ENCODE measurements around the gene GARIN5A. TPM values are rescaled to one million over a fixed set of nuclear protein-coding genes. Genes with fewer than 3 reads are reported as not detected.

GARIN5A gene
- total RNA-seq, 1 donor from 2014 or later: not detected

DNA sequence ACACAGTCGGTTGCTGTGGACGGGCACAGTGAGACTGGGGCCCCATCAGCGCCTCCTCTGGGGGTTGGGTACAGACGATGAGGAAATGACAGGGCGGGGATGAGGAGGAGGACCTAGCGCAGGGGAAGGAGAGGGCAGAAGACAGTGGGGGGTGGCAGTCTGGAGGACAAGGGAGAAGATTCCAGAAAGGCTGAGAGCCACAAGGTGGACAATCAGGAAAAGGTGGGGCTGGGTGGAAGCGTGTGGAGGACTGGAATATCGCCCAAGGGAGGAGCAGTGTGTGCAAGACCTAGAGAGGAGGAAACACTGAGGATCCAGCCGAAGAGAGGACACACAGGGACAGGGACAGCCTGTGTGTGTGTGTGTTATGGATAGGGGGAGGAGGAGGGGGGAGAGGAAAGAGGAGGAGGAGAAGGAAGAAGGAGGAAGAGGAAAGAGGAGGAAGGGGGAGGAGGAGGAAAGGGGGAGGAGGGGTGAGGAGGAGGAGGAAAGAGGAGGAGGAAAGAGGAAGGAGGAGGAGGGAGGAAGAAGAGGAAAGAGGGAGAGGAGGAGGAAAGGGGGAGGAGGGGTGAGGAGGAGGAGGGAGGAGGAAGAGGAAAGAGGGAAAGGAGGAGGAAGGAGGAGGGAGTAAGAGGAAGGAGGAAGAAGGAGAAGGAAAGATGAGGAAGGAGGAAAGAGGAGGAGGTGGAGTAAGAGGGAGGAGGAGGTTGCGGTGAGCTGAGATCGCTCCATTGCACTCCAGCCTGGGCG lies 15.8 kb upstream of the GARIN5A start:
- no peak overlapping the region for H3K4me3 ChIP-seq
- H3K9me3 ChIP-seq: no peaks in the 10 kb centered on the region
- H3K27ac ChIP-seq: no peak overlapping the region
- TF ChIP-seq POLR2AphosphoS5 (IDR thresholded peaks at IDR 0.05; ENCODE audit: insufficient read depth in 1 of 2, low read depth in 1 of 2): no peak
- TF ChIP-seq POLR2A (IDR thresholded peaks at IDR 0.05): no peak
- TF ChIP-seq, protein P1, sequence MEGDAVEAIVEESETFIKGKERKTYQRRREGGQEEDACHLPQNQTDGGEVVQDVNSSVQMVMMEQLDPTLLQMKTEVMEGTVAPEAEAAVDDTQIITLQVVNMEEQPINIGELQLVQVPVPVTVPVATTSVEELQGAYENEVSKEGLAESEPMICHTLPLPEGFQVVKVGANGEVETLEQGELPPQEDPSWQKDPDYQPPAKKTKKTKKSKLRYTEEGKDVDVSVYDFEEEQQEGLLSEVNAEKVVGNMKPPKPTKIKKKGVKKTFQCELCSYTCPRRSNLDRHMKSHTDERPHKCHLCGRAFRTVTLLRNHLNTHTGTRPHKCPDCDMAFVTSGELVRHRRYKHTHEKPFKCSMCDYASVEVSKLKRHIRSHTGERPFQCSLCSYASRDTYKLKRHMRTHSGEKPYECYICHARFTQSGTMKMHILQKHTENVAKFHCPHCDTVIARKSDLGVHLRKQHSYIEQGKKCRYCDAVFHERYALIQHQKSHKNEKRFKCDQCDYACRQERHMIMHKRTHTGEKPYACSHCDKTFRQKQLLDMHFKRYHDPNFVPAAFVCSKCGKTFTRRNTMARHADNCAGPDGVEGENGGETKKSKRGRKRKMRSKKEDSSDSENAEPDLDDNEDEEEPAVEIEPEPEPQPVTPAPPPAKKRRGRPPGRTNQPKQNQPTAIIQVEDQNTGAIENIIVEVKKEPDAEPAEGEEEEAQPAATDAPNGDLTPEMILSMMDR (IDR thresholded peaks at IDR 0.05): no peak
- no peaks in the 10 kb centered on the region for H3K4me1 ChIP-seq
- intact Hi-C loops (cut with DNase I): no loop called here
- DNase-seq (ENCODE audit: extremely low spot score in 2 of 2): no peak
- no peaks in the 10 kb centered on the region for H3K36me3 ChIP-seq
- H3K27me3 ChIP-seq: no peaks in the 10 kb centered on the region

DNA sequence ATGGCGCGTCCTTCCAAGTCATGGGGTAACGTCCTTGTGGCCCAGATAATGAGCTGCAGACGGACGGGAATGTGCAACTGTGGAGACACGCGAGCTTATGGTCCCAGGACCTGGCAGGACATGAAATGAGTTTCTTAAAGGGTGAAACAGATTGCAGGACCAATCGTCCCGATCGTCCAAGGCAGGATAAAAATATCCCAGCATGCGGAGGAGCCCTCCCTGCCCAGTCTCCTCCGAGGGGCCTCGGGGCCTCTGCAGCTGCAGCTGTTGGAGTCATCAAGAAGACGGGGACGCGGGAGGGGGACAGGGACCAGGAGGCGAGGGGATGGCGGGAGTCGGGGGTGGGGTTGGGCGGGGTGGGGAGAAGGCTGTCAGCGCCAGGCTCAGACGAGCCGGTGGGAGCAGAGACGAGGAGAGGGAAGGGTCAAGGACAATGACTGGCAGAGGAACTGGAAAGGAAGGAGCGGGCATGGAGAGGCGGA lies 14.4 kb upstream of the GARIN5A start:
- no peak overlapping the region for H3K4me3 ChIP-seq
- no peaks in the 10 kb centered on the region for H3K4me1 ChIP-seq
- H3K27me3 ChIP-seq: no peaks in the 10 kb centered on the region
- no peaks in the 10 kb centered on the region for H3K36me3 ChIP-seq
- H3K27ac ChIP-seq: no peak overlapping the region
- TF ChIP-seq, protein P1 (IDR thresholded peaks at IDR 0.05): no peak
- no peak for TF ChIP-seq POLR2AphosphoS5 (IDR thresholded peaks at IDR 0.05; ENCODE audit: insufficient read depth in 1 of 2, low read depth in 1 of 2)
- no peak for TF ChIP-seq POLR2A (IDR thresholded peaks at IDR 0.05)
- intact Hi-C loops (cut with DNase I): no loop called here
- no peaks in the 10 kb centered on the region for H3K9me3 ChIP-seq
- no peak for DNase-seq (ENCODE audit: extremely low spot score in 2 of 2)

DNA sequence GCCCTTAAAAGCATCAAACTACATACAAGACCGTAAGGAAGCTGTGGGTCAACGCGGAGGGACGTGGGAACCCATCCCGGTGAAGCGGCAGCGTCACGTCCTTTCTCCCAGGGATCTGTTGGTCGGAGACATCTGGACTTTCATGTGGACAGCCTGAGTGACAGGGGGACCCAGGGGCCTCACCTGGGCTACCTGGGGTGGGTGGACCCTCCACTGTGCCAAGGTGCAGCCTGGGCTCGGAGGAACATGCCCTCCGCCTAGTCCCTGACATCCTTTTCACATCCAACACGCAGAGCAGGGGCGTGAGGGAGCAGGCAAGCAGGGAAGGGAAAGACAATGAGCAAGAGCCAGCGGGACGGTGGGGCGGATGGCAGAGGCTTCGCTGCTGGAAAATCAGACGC lies 13.8 kb upstream of the GARIN5A start:
- H3K4me3 ChIP-seq: no peak overlapping the region
- intact Hi-C loops (cut with DNase I): no loop called here
- no peaks in the 10 kb centered on the region for H3K36me3 ChIP-seq
- no peaks in the 10 kb centered on the region for H3K9me3 ChIP-seq
- no peak overlapping the region for H3K27ac ChIP-seq
- no peak for DNase-seq (ENCODE audit: extremely low spot score in 2 of 2)
- TF ChIP-seq, protein P1 (IDR thresholded peaks at IDR 0.05): no peak
- H3K4me1 ChIP-seq: no peaks in the 10 kb centered on the region
- no peaks in the 10 kb centered on the region for H3K27me3 ChIP-seq

DNA sequence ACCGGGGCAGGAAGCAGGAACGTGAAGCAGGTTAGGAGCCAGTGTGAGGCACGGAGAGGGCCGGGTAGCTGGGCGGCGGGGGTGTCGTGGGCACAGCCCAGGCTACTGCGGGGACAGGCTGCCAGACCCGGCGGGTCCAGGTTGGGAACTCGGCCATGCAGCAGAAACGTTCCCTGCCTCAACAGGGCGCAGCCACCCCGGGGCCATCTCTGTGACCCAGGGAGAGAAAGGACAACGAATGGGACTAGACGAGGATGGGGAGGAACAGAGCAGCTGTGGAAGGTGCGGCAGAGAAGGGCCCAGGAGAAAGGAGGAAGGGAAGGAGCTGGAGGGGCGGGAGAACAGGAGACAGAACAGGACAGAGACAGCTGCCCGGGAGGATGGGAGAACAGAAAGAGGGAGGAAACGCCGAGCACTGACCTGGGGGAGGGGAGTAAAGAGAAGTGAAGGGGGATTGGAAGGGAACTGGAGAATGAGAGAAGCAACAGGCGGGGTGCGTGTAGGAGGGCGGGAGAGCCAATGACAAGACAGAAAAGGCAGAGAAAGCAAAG lies 12.9 kb upstream of the GARIN5A start:
- DNase-seq (ENCODE audit: extremely low spot score in 2 of 2): no peak
- no peaks in the 10 kb centered on the region for H3K36me3 ChIP-seq
- no peak overlapping the region for H3K27ac ChIP-seq
- no peaks in the 10 kb centered on the region for H3K27me3 ChIP-seq
- no peak for TF ChIP-seq POLR2AphosphoS5 (IDR thresholded peaks at IDR 0.05; ENCODE audit: insufficient read depth in 1 of 2, low read depth in 1 of 2)
- TF ChIP-seq POLR2A (IDR thresholded peaks at IDR 0.05): no peak
- TF ChIP-seq, protein P1 (IDR thresholded peaks at IDR 0.05): no peak
- H3K9me3 ChIP-seq: no peaks in the 10 kb centered on the region
- H3K4me1 ChIP-seq: no peaks in the 10 kb centered on the region
- intact Hi-C loops (cut with DNase I): no loop called here
- H3K4me3 ChIP-seq: no peak overlapping the region
